ENCODE measurements around the gene TBPL1. TPM values are rescaled to one million over a fixed set of nuclear protein-coding genes. Genes with fewer than 3 reads are reported as not detected.

TBPL1 gene
- total and polyA plus RNA-seq, 2 of the 8 experiments (the other 6 are each of a cell fraction or from before 2014, with no cell fraction given), result 32.5 to 67.0 TPM

DNA sequence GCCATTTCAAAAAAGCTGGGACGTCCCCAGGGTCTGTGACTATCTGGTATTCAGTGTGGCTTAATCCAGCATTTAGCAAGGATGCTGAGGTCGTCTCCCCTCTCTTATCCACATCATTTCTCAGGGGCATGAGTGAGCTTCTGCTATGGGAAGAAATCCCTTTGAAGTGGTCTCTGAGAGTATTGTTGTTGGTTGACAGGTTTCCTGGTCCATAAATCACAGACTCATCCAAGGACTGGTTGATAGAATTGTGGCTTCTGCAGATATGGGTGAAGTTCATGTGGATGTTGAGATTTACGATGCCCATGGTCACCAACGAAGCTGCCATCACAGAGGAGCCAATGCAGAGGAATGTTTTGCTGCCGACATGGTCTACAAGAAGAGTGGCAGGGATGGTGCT lies 75.4 kb downstream of the TBPL1 start:
- Histone ChIP-seq H2BK5ac (ENCODE audit: low read depth, low read length) (no peak overlapping the region), H3K79me2 (ENCODE audit: control insufficient read depth in 1 of 2, insufficient read depth in 2 of 2, low read length in 2 of 2) (no peaks in the 10 kb centered on the region)
- CTCF ChIA-PET (ENCODE audit: partially characterized antibody), result interaction anchor here (0.8 to 2.1 kb wide), 5 partner anchors 12 to 37 kb away, joined by 3 to 14 read pairs (median 3); no protein-coding TSS in a partner anchor
- TF ChIP-seq TEAD4 (IDR thresholded peaks at IDR 0.05; ENCODE audit: low read depth, low read length) (no peak), BACH1 (IDR thresholded peaks at IDR 0.05; ENCODE audit: low read length) (no peak), EP300 (IDR thresholded peaks at IDR 0.05; ENCODE audit: borderline replicate concordance in 1 of 2, low read depth in 2 of 2, low read length in 2 of 2) (no peak), RAD21 (IDR thresholded peaks at IDR 0.05 in 1 of 2, conservative IDR thresholded peaks at IDR 0.05 in 1 of 2; ENCODE audit: low read depth in 2 of 2, low read length in 2 of 2) (no peak), KDM1A (IDR thresholded peaks at IDR 0.05; ENCODE audit: borderline replicate concordance, low read length) (no peak), KDM4A (IDR thresholded peaks at IDR 0.05; ENCODE audit: low read depth, low read length, severe bottlenecking) (no peak), GABPA (IDR thresholded peaks at IDR 0.05; ENCODE audit: borderline replicate concordance, insufficient read depth, low read length) (no peak), PHF8 (conservative IDR thresholded peaks at IDR 0.05; ENCODE audit: low read depth, low read length) (no peak), TAF1 (IDR thresholded peaks at IDR 0.05; ENCODE audit: low read depth, low read length) (no peak), CEBPB (IDR thresholded peaks at IDR 0.05; ENCODE audit: low read depth, low read length) (no peak)
- TF ChIP-seq, protein P1, sequence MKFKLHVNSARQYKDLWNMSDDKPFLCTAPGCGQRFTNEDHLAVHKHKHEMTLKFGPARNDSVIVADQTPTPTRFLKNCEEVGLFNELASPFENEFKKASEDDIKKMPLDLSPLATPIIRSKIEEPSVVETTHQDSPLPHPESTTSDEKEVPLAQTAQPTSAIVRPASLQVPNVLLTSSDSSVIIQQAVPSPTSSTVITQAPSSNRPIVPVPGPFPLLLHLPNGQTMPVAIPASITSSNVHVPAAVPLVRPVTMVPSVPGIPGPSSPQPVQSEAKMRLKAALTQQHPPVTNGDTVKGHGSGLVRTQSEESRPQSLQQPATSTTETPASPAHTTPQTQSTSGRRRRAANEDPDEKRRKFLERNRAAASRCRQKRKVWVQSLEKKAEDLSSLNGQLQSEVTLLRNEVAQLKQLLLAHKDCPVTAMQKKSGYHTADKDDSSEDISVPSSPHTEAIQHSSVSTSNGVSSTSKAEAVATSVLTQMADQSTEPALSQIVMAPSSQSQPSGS (IDR thresholded peaks at IDR 0.05; ENCODE audit: low read length), result no peak

More for the DNA sequence above, 75.4 kb downstream of the TBPL1 start:
- no peak overlapping the region for H3K18ac ChIP-seq (ENCODE audit: extremely low read depth, low read length)
- 0 out of 7 replicates have a peak, but pooled peaks cover 0 to 2% (median 0%) of the 10 kb centered on the region in 4 experiments for H3K4me1 ChIP-seq (replicated peaks in 1 of 4; ENCODE audit: control insufficient read depth in 3 of 4, insufficient read depth in 4 of 4, low read length in 3 of 4)
- H4K91ac ChIP-seq (replicated peaks; ENCODE audit: insufficient read length, low read length), result no peak overlapping the region
- no peak overlapping the region for H2BK12ac ChIP-seq (ENCODE audit: low read depth, low read length)
- H3K9me3 ChIP-seq (ENCODE audit: insufficient read depth in 2 of 2, low read depth in 1 of 2, low read length in 1 of 2), result no peaks in the 10 kb centered on the region
- no peak overlapping the region for H4K5ac ChIP-seq (ENCODE audit: insufficient read length, low read depth, low read length)
- no peak overlapping the region for H3K4me2 ChIP-seq (ENCODE audit: insufficient read depth in 1 of 2, low read depth in 2 of 2, low read length in 2 of 2)
- WGBS, 2 experiments (ENCODE audit: extremely low coverage in 1 of 2, insufficient coverage in 1 of 2, insufficient read length in 1 of 2, insufficient replicate concordance in 2 of 2, low coverage in 1 of 2, low lambda C conversion rate in 2 of 2, missing lambda C conversion rate in 1 of 2), result 87% methylated on average over 5 of the region's 5 CpGs; no CpG with 5 or more reads in 1 of the 2 experiments
- no peaks in the 10 kb centered on the region for H3K23me2 ChIP-seq (ENCODE audit: low read depth, low read length)
- no peaks in the 10 kb centered on the region for H4K20me1 ChIP-seq (replicated peaks in 1 of 2; ENCODE audit: control insufficient read depth in 1 of 2, insufficient read depth in 2 of 2, low read length in 2 of 2)
- peaks cover 0 to 10% (median 4%) of the 10 kb centered on the region in 4 experiments; a peak in 3 of 8 replicates for H3K36me3 ChIP-seq (ENCODE audit: control insufficient read depth in 2 of 4, insufficient read depth in 4 of 4, low read length in 3 of 4)
- no peak for FAIRE-seq
- no peak overlapping the region for H2AFZ ChIP-seq (ENCODE audit: low read length)
- no peak for DNase-seq (ENCODE audit: low read depth in 1 of 2, low spot score in 2 of 2)
- H3K27ac ChIP-seq (ENCODE audit: low read depth, low read length), result no peak overlapping the region
- no peak overlapping the region for H2BK15ac ChIP-seq (ENCODE audit: low read length)
- H2AK5ac ChIP-seq (ENCODE audit: low read depth, low read length), result no peak overlapping the region
- no peak overlapping the region for H3K4ac ChIP-seq (replicated peaks; ENCODE audit: insufficient read length, low read depth, low read length)
- no peak overlapping the region for H2BK20ac ChIP-seq (ENCODE audit: low read length)
- H3K23ac ChIP-seq (ENCODE audit: insufficient read length), result no peak overlapping the region
- no peak overlapping the region for H3K4me3 ChIP-seq (ENCODE audit: extremely low read depth in 1 of 4, insufficient read depth in 2 of 4, low read depth in 3 of 4, low read length in 4 of 4)
- H3K14ac ChIP-seq (ENCODE audit: insufficient read length), result no peak overlapping the region
- H2BK120ac ChIP-seq (replicated peaks; ENCODE audit: low read depth, low read length), result no peak overlapping the region
- no peak overlapping the region for H3K56ac ChIP-seq (replicated peaks; ENCODE audit: insufficient read length, low read depth, low read length)
- H3K9ac ChIP-seq (replicated peaks in 1 of 4; ENCODE audit: extremely low read depth in 1 of 4, low read depth in 3 of 4, low read length in 3 of 4), result no peak overlapping the region
- no peaks in the 10 kb centered on the region for H3K79me1 ChIP-seq (ENCODE audit: low read depth, low read length)
- no peak overlapping the region for H4K8ac ChIP-seq (ENCODE audit: extremely low read depth, insufficient read depth, low read length)
- POLR2A ChIA-PET (ENCODE audit: partially characterized antibody), result interaction anchor here (1.4 kb wide), 1 partner anchor 15 kb away, joined by 3 read pairs; no protein-coding TSS in a partner anchor
- no peaks in the 10 kb centered on the region for H3K27me3 ChIP-seq (replicated peaks in 1 of 4; ENCODE audit: control insufficient read depth in 3 of 4, extremely low read depth in 1 of 4, insufficient read depth in 3 of 4, low read length in 3 of 4)
